Suprapubic skin (tissue), 4 donors: ENCODE results near the gene RASL10A.

Experiments used
- CTCF ChIP-seq, 2 donors: fragments of 200-600 bp in 1 of 2; fragments of 450-650 bp in 1 of 2; sonication (generic) in 1 of 2; IDR thresholded peaks; one replicate each; pipeline ENCODE4 v1.5.1; 2016 to 2019; ENCODE audit warnings: antibody characterized with exemption in 2 of 2, mild to moderate bottlenecking in 1 of 2, moderate library complexity in 1 of 2
- EP300 ChIP-seq: sonication (generic); formaldehyde crosslinking; IDR thresholded peaks from one replicate; pipeline ENCODE4 v1.6.1; 2017; ENCODE audit warnings: antibody characterized with exemption
- POLR2A ChIP-seq, 2 donors: fragments of 450-650 bp; IDR thresholded peaks; one replicate each; pipeline ENCODE4 v1.6.1; 2017; ENCODE audit warnings: antibody characterized with exemption in 2 of 2, mild to moderate bottlenecking in 2 of 2, moderate library complexity in 2 of 2
- POLR2AphosphoS5 ChIP-seq, 3 donors: sonication (generic); formaldehyde crosslinking; IDR thresholded peaks; one replicate each; pipeline ENCODE4 v1.6.1; 2017; ENCODE audit warnings: antibody characterized with exemption in 3 of 3

DNA sequence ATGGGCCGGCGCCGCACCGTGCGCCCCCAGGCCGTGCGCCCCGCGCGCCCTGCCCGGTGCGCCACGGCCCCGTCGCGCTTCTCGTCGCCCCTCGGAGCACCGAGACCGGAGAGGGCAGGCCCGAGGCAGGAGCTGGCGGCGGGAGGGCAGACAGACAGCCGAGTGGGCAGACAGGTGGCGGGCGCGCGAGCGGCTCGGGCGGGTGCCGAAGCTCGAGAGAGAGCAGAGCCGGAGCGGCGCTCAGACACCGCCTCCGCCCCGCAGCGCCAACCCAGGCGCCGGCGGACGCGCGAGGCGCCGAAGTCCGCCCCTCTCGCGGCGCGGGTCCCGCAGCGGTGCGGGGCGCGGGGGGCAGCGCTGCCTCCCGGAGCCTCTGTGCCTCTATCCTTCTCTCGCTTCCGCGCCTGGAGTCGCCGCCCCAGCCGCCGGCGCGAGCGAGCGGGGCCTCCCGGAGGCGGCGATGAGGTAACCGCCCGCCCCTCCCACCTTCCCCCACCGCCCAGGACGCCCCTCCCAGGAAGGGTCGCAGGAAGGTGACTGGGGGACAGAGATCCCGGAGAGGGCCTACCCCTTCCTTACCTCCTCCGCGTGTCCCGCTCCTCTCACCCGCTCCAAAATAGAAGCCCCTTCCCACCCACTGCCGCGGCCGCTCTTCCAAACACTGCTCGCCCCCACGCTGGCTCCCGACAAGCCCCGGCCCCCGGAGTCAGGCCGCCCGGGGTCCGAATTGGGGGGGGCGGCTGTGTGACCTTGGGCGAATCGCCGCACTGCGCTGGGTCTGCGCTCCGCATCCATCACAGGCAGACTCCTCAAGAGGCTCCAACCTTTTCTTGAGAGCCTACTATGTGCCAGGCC, at the start of gene RASL10A:
- TF ChIP-seq CTCF (IDR thresholded peaks at IDR 0.05) (no peak), POLR2A (IDR thresholded peaks at IDR 0.05) (no peak), EP300 (no peak), POLR2AphosphoS5 (IDR thresholded peaks at IDR 0.05) (no peak)
